HFFc6 (cell line): Measurements from ENCODE around the gene ST6GALNAC2. TPM values are rescaled to one million over a fixed set of nuclear protein-coding genes. Genes with fewer than 3 reads are reported as not detected.

Source experiments
- DNase-seq: peaks from one replicate; pipeline ENCODE4 v3.0.0-alpha.2; 2018
- H3K27ac Mint-ChIP-seq: 2 replicates; pipeline ENCODE4 v1.8.0; 2020; ENCODE audit warnings: mild to moderate bottlenecking, mixed read lengths
- H3K27me3 Mint-ChIP-seq: 2 replicates; pipeline ENCODE4 v1.8.0; 2021; ENCODE audit warnings: mild to moderate bottlenecking, moderate library complexity, mixed read lengths; ENCODE audit not compliant: insufficient read depth
- H3K36me3 Mint-ChIP-seq: 2 replicates; pipeline ENCODE4 v1.8.0; 2021; ENCODE audit warnings: low read depth, mixed read lengths
- H3K4me1 Mint-ChIP-seq: 2 replicates; pipeline ENCODE4 v1.8.0; 2020; ENCODE audit warnings: low read depth, mixed read lengths
- H3K4me3 Mint-ChIP-seq: 2 replicates; pipeline ENCODE4 v1.8.0; 2020; ENCODE audit warnings: mild to moderate bottlenecking, moderate library complexity, mixed read lengths
- H3K9me3 Mint-ChIP-seq: 2 replicates; pipeline ENCODE4 v1.8.0; 2020; ENCODE audit warnings: mild to moderate bottlenecking, mixed read lengths
- CTCF ChIP-seq: fragments of 200-600 bp; sonication (generic); IDR thresholded peaks from 2 replicates; pipeline ENCODE4 v1.5.0; 2021; ENCODE audit warnings: antibody characterized with exemption, mild to moderate bottlenecking
- total RNA-seq, 6 experiments: library from RNA; stranded (reverse); fragmentation: NEBNext Ultra II Directional; extraction: Animal tissue kit (Norgen Biotek cat#: 25700); gene quantifications; 2 replicates in 1 of 6; 3 replicates in 5 of 6; pipeline ENCODE4 v1.2.3, GENCODE V29; 2021

The ST6GALNAC2 gene
- total RNA-seq, 6 experiments from 2014 or later = 0.20 to 0.71 (median 0.34) TPM; not detected in 1

GRCh38 chr17:76517638-76518038, 68.0 kb downstream of the ST6GALNAC2 start:
- no peaks in the 10 kb centered on the region for H3K9me3 Mint-ChIP-seq
- no peak for TF ChIP-seq CTCF
- H3K27ac Mint-ChIP-seq = no peak overlapping the region
- DNase-seq = no peak
- H3K4me3 Mint-ChIP-seq = no peak overlapping the region
- peaks cover 25% of the 10 kb centered on the region for H3K4me1 Mint-ChIP-seq
- peaks cover 11% of the 10 kb centered on the region for H3K27me3 Mint-ChIP-seq
- H3K36me3 Mint-ChIP-seq = no peaks in the 10 kb centered on the region

Other genes with a start within 250 kb of the ST6GALNAC2 start
- gene PRPSAP1, start 231.9 kb downstream of the ST6GALNAC2 start, total RNA-seq = 10 to 100 TPM; 32.6 to 37.4 (median 35.1) TPM
- 10 to 100 TPM; 53.9 to 68.1 (median 55.7) TPM for gene SPHK1, start 201.3 kb downstream of the ST6GALNAC2 start, total RNA-seq
- gene UBE2O, start 132.7 kb downstream of the ST6GALNAC2 start, total RNA-seq = 10 to 100 TPM; 24.3 to 26.0 (median 24.5) TPM
- under 1 TPM in 1 of 6 experiments, not detected in 5; 0.21 TPM for gene AANAT, start 118.3 kb downstream of the ST6GALNAC2 start, total RNA-seq
- 10 to 100 TPM in 2 of 6 experiments, 1 to 10 TPM in 4; 7.1 to 13.1 (median 9.4) TPM for gene RHBDF2, start 84.4 kb downstream of the ST6GALNAC2 start, total RNA-seq
- under 1 TPM; 0.26 to 0.66 (median 0.33) TPM for gene CYGB, start 48.2 kb downstream of the ST6GALNAC2 start, total RNA-seq
- not detected for gene PRCD, start 45.8 kb downstream of the ST6GALNAC2 start, total RNA-seq
- gene ST6GALNAC1, start 57.9 kb upstream of the ST6GALNAC2 start, total RNA-seq = not detected
- 100 to 1,000 TPM; 180 to 259 (median 192) TPM for gene MXRA7, start 125.1 kb upstream of the ST6GALNAC2 start, total RNA-seq
- gene JMJD6, start 140.7 kb upstream of the ST6GALNAC2 start, total RNA-seq = 10 to 100 TPM; 32.9 to 44.3 (median 37.3) TPM
- 10 to 100 TPM; 30.1 to 32.8 (median 31.1) TPM for gene METTL23, start 141.0 kb upstream of the ST6GALNAC2 start, total RNA-seq
- 100 to 1,000 TPM; 179 to 220 (median 215) TPM for gene SRSF2, start 151.5 kb upstream of the ST6GALNAC2 start, total RNA-seq
- 10 to 100 TPM; 16.1 to 23.4 (median 20.7) TPM for gene MFSD11, start 152.3 kb upstream of the ST6GALNAC2 start, total RNA-seq